SK-N-SH (cell line): ENCODE measurements around the gene B4GALT6.

Experiments
- CTCF ChIP-seq: fragments of 200-600 bp; sonication (generic); IDR thresholded peaks from 2 replicates; pipeline ENCODE4 v1.6.1; 2017; ENCODE audit warnings: antibody characterized with exemption, mild to moderate bottlenecking, moderate library complexity
- GABPA ChIP-seq: IDR thresholded peaks from 2 replicates; pipeline ENCODE4 v1.4.0; 2012; ENCODE audit warnings: low read depth, mild to moderate bottlenecking

GRCh38 chr18:31656754-31657153 lies 27.6 kb downstream of the B4GALT6 start:
- no peak for TF ChIP-seq GABPA
- no peak for TF ChIP-seq CTCF
